Kidney (tissue), 14 donors: ENCODE results near the gene ESPN. TPM values are rescaled to one million over a fixed set of nuclear protein-coding genes. Genes with fewer than 3 reads are reported as not detected.
"Not testable (repeated sequence)": the region's sequence is repeated elsewhere in the genome, so short reads cannot be mapped to it uniquely, and the experiment has no call there.

Source experiments
- DNase-seq, 5 donors: peaks; one replicate each; pipeline ENCODE4 v3.0.0-alpha.2; 2013 to 2020
- FAIRE-seq: peaks from 2 replicates; lab custom pipeline; 2012; peaks lifted over from hg19 to GRCh38; lab: Jason Lieb, UNC
- H3K27ac ChIP-seq, 2 donors: one replicate each; pipeline ENCODE4 v1.7.0; 2013; ENCODE audit warnings: low read depth in 2 of 2, low read length in 2 of 2, inconsistent platforms in 1 of 2
- H3K27me3 ChIP-seq: one replicate; pipeline ENCODE4 v1.7.1; 2013; ENCODE audit warnings: low read length, inconsistent platforms; ENCODE audit not compliant: control insufficient read depth, insufficient read depth
- H3K36me3 ChIP-seq, 3 donors: one replicate each; pipeline versions ENCODE4 v1.7.0 to v1.7.1; 2013; ENCODE audit warnings: low read length in 3 of 3, control low read depth in 1 of 3, inconsistent platforms in 1 of 3; ENCODE audit not compliant: insufficient read depth in 3 of 3, control insufficient read depth in 2 of 3
- H3K4me1 ChIP-seq, 3 donors: one replicate each; pipeline versions ENCODE4 v1.7.0 to v1.7.1; 2013; ENCODE audit warnings: low read length in 3 of 3, inconsistent platforms in 1 of 3, low read depth in 1 of 3; ENCODE audit not compliant: control insufficient read depth in 2 of 3, insufficient read depth in 2 of 3
- H3K4me3 ChIP-seq, 3 donors: one replicate each; pipeline versions ENCODE4 v1.7.0 to v1.8.1; 2013; ENCODE audit warnings: low read length in 3 of 3, control low read depth in 1 of 3, inconsistent platforms in 1 of 3
- H3K9ac ChIP-seq, 3 donors: one replicate each; pipeline versions ENCODE4 v1.7.0 to v1.7.1; 2013; ENCODE audit warnings: low read length in 3 of 3, control low read depth in 1 of 3, inconsistent platforms in 1 of 3
- H3K9me3 ChIP-seq, 3 donors: one replicate each; pipeline versions ENCODE4 v1.7.0 to v1.7.1; 2013; ENCODE audit warnings: low read length in 3 of 3, control low read depth in 1 of 3, inconsistent platforms in 1 of 3; ENCODE audit not compliant: control insufficient read depth in 2 of 3, insufficient read depth in 1 of 3
- intact Hi-C: fragments of 100-400 bp; cut with DNase I; formaldehyde crosslinking; loops from one replicate; pipeline ENCODE4 v1.11.1; 2022
- polyA plus RNA-seq: library from polyadenylated mRNA; stranded (reverse); fragments of 350-450 nt; fragmentation: Illumina TruSeq; extraction: RNeasy Lipid Tissue Mini Kit (QIAGEN cat#74804); gene quantifications from one replicate; pipeline ENCODE4 v1.2.3, GENCODE V29; 2014; ENCODE audit warnings: low read depth, low replicate concordance; ENCODE audit not compliant: insufficient read depth
- total RNA-seq: library from RNA; stranded (reverse); fragmentation: NEBNext Ultra II Directional; extraction: Animal tissue kit (Norgen Biotek cat#: 25700); gene quantifications from one replicate; pipeline ENCODE4 v1.2.1, GENCODE V29; 2021
- TF ChIP-seq, protein P1 (sequence below): IDR thresholded peaks from 3 replicates; pipeline ENCODE4 v1.5.1; 2012; ENCODE audit warnings: mild to moderate bottlenecking, moderate library complexity, borderline replicate concordance; ENCODE audit not compliant: insufficient read depth; ENCODE audit errors: extremely low read depth
- donor health status: control.
- donor health status: control.
- donor health status: control.
- donor health status: control.
- donor health status: control.
- donor health status: DM: yes; HTN: yes; CAD: no.
- donor health status: Normal renal cell carcinoma (clear cell type).

Gene ESPN
- total and polyA plus RNA-seq, 2 donors from 2014 or later: 14.2 to 112 TPM

GRCh38 chr1:6445062-6445763 is 20.6 kb downstream of the ESPN start:
- intact Hi-C loops: no loop called here
- TF ChIP-seq, protein P1, sequence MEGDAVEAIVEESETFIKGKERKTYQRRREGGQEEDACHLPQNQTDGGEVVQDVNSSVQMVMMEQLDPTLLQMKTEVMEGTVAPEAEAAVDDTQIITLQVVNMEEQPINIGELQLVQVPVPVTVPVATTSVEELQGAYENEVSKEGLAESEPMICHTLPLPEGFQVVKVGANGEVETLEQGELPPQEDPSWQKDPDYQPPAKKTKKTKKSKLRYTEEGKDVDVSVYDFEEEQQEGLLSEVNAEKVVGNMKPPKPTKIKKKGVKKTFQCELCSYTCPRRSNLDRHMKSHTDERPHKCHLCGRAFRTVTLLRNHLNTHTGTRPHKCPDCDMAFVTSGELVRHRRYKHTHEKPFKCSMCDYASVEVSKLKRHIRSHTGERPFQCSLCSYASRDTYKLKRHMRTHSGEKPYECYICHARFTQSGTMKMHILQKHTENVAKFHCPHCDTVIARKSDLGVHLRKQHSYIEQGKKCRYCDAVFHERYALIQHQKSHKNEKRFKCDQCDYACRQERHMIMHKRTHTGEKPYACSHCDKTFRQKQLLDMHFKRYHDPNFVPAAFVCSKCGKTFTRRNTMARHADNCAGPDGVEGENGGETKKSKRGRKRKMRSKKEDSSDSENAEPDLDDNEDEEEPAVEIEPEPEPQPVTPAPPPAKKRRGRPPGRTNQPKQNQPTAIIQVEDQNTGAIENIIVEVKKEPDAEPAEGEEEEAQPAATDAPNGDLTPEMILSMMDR: peak; percentile 47
- Histone ChIP-seq H3K27me3 (peaks cover 3% of the 10 kb centered on the region), H3K36me3 (no peaks in the 10 kb centered on the region), H3K4me3 (no peak overlapping the region), H3K27ac (no peak overlapping the region), H3K9me3 (no peaks in the 10 kb centered on the region), H3K4me1 (peaks cover 0 to 4% (median 3%) of the 10 kb centered on the region in 3 donors), H3K9ac (no peak overlapping the region)
- DNase-seq (peak in 3 of 5 donors; percentile 61 to 73 (median 66)), FAIRE-seq (no peak)

GRCh38 chr1:6445929-6446328 is 21.4 kb downstream of the ESPN start:
- H3K27me3 ChIP-seq, H3K9me3 ChIP-seq, H3K4me1 ChIP-seq, H3K9ac ChIP-seq, H3K36me3 ChIP-seq, intact Hi-C loops, FAIRE-seq, H3K27ac ChIP-seq, H3K4me3 ChIP-seq: not testable (repeated sequence)
- peak in 1 of 5 donors; percentile 58 for DNase-seq

DNA sequence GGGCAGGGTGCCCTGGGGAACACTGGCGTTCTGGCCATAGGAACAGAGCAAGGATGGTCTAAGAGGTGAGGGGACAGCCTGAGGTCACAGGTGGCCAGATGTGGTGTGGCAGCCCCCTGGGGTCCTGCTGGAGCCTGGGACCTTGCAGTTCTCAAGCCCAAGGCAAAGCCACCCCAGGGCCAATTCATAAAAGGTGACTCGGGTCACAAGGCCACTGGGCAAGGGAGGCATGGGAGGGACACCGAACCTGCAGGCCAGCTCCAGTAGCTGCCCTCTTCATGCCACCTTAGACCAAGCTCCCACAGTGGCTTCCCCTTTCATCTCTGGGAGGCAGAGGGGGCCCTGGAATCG is 22.1 kb downstream of the ESPN start:
- Histone ChIP-seq H3K27ac (no peak overlapping the region), H3K9ac (no peak overlapping the region), H3K27me3 (peaks cover 6% of the 10 kb centered on the region), H3K9me3 (no peaks in the 10 kb centered on the region), H3K4me3 (no peak overlapping the region), H3K4me1 (peaks cover 0 to 4% (median 3%) of the 10 kb centered on the region in 3 donors), H3K36me3 (no peaks in the 10 kb centered on the region)
- DNase-seq (peak in 1 of 5 donors; percentile 63), FAIRE-seq (no peak)
- intact Hi-C loops: no loop called here
- TF ChIP-seq, protein P1: no peak

DNA sequence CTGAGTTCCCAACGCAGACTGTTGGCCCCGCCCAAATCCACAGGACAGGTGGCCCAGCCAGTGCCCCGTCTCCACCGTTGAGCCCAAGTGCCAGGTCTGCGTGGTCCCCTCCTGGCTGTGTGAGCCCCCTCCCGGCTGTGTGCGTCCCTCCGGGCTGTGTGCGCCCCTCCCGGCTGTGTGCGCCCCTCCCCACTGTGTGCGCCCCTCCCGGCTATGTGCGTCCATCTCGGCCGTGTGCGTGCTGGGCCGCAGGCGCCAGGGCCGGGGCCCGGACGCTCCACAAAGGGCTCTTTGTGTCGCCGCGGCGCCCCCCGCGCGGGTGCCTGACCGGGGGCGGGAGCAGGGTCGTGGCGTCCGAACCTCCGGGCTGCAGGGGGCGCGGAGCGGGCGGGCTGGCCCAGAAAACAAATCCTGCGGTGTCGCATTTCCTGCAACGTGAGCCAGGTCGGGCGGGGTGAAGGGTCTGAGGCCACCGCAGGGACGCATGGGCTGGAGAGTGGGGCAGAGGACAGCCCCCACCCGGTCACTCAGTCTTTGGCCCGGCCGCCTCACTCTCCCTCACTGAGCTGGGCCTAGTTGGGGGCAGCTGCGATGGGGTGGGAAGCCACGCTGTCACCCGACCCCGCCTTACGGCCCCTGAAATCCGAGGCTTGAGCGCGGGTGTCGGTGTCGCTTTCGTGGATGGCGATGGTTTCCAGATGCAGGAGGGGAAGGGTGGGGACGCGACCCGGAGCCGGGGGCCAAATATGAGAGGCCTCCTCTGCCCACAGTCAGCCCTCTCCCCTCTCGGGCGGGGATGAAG is 22.6 kb downstream of the ESPN start:
- Histone ChIP-seq H3K27me3 (peaks cover 6% of the 10 kb centered on the region), H3K9me3 (no peaks in the 10 kb centered on the region), H3K4me1 (peaks cover 0 to 4% (median 3%) of the 10 kb centered on the region in 3 donors), H3K9ac (no peak overlapping the region), H3K27ac (no peak overlapping the region), H3K36me3 (no peaks in the 10 kb centered on the region), H3K4me3 (no peak overlapping the region)
- TF ChIP-seq, protein P1: no peak
- no peak for FAIRE-seq
- intact Hi-C loops: no loop called here
- DNase-seq: peak in 3 of 5 donors; percentile 50 to 62 (median 55)
